ENCODE results near the gene SRP14. TPM values are rescaled to one million over a fixed set of nuclear protein-coding genes. Genes with fewer than 3 reads are reported as not detected.

The SRP14 gene
- polyA plus RNA-seq, 1 experiment: 305 TPM

- POLR2A ChIA-PET: no interaction called here
- Histone ChIP-seq H3K27me3 (ENCODE audit: control insufficient read depth, insufficient read depth, low read length) (no peaks in the 10 kb centered on the region), H3K4me3 (ENCODE audit: low read depth, low read length) (no peak overlapping the region), H3K36me3 (ENCODE audit: control insufficient read depth, insufficient read depth, low read length) (no peaks in the 10 kb centered on the region)
- TF ChIP-seq CTCF (IDR thresholded peaks at IDR 0.05; ENCODE audit: insufficient read depth, low read depth, low read length): no peak
- DNase-seq (ENCODE audit: low read depth): no peak
- CTCF ChIA-PET: interaction anchor here (0.9 kb wide), 1 partner anchor 14 kb away, joined by 3 read pairs; no protein-coding TSS in a partner anchor
Observed at GRCh38 chr15:40066589-40066988, 27.6 kb upstream of the SRP14 start.

GRCh38 chr15:40065166-40065565, 26.2 kb upstream of the SRP14 start:
- no peak for TF ChIP-seq CTCF (IDR thresholded peaks at IDR 0.05; ENCODE audit: insufficient read depth, low read depth, low read length)

DNA sequence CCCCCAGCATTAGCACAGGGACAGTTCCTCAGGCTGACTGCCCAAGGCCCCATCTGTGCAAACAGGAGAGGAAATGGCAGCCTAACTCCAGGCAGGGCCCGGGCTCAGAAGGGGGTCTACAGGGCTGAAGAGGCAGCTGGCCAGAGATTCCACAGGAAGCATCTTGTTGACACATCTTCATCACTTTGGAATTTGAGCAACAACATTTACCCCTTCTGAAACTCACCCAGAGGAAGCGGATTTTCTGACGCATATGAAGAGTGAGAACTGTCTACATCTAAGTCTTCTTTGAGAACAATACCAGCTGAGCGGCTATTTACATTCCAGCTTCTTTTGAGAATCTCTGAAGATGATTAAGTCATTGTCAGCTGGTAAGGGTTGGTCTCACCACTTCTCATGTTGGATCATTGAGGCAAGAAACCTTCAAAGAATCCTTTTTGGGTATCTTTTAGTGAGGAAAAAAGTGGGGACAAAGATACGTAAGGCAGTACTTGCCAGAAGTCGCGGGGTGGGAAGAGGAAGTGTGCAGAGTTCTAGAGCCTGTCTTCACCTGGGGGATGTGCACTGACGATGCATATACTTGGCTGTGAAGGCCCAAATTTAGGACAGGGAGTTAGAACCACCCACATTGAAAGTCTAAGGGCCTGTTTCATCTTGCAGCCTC, 25.4 kb upstream of the SRP14 start:
- no peaks in the 10 kb centered on the region for H3K36me3 ChIP-seq (ENCODE audit: control insufficient read depth, insufficient read depth, low read length)
- POLR2A ChIA-PET: no interaction called here
- no peak for DNase-seq (ENCODE audit: low read depth)
- CTCF ChIA-PET: interaction anchor here (1.2 kb wide), 1 partner anchor 8 kb away, joined by 3 read pairs; no protein-coding TSS in a partner anchor
- H3K27me3 ChIP-seq (ENCODE audit: control insufficient read depth, insufficient read depth, low read length): no peaks in the 10 kb centered on the region
- no peak for TF ChIP-seq CTCF (IDR thresholded peaks at IDR 0.05; ENCODE audit: insufficient read depth, low read depth, low read length)
- H3K4me3 ChIP-seq (ENCODE audit: low read depth, low read length): no peak overlapping the region

More at GRCh38 chr15:40065166-40065565, 26.2 kb upstream of the SRP14 start:
- Histone ChIP-seq H3K36me3 (ENCODE audit: control insufficient read depth, insufficient read depth, low read length) (no peaks in the 10 kb centered on the region), H3K4me3 (ENCODE audit: low read depth, low read length) (no peak overlapping the region), H3K27me3 (ENCODE audit: control insufficient read depth, insufficient read depth, low read length) (no peaks in the 10 kb centered on the region)
- no peak for DNase-seq (ENCODE audit: low read depth)
- CTCF ChIA-PET: no interaction called here
- POLR2A ChIA-PET: no interaction called here

GRCh38 chr15:40063563-40064011, 24.6 kb upstream of the SRP14 start:
- ChIA-PET CTCF (interaction anchor here (1.2 kb wide), 1 partner anchor 8 kb away, joined by 3 read pairs; no protein-coding TSS in a partner anchor), POLR2A (no interaction called here)
- no peaks in the 10 kb centered on the region for H3K27me3 ChIP-seq (ENCODE audit: control insufficient read depth, insufficient read depth, low read length)
- no peak overlapping the region for H3K4me3 ChIP-seq (ENCODE audit: low read depth, low read length)
- no peak for DNase-seq (ENCODE audit: low read depth)
- no peak for TF ChIP-seq CTCF (IDR thresholded peaks at IDR 0.05; ENCODE audit: insufficient read depth, low read depth, low read length)
- H3K36me3 ChIP-seq (ENCODE audit: control insufficient read depth, insufficient read depth, low read length): no peaks in the 10 kb centered on the region

GRCh38 chr15:40062816-40063562, 24.0 kb upstream of the SRP14 start:
- no peak for TF ChIP-seq CTCF (IDR thresholded peaks at IDR 0.05; ENCODE audit: insufficient read depth, low read depth, low read length)
- Histone ChIP-seq H3K36me3 (ENCODE audit: control insufficient read depth, insufficient read depth, low read length) (no peaks in the 10 kb centered on the region), H3K27me3 (ENCODE audit: control insufficient read depth, insufficient read depth, low read length) (no peaks in the 10 kb centered on the region), H3K4me3 (ENCODE audit: low read depth, low read length) (no peak overlapping the region)
- POLR2A ChIA-PET: no interaction called here
- DNase-seq (ENCODE audit: low read depth): no peak
- CTCF ChIA-PET: interaction anchor here (0.7 to 1.9 kb wide), 3 partner anchors 11 to 41 kb away, joined by 3 to 11 read pairs (median 5); no protein-coding TSS in a partner anchor
